PC-3 (cell line): ENCODE results near the gene PXDC1.

Experiments
- EZH2 ChIP-seq: fragments of 300-600 bp; sonication (generic); IDR thresholded peaks from one replicate; pipeline ENCODE4 v1.6.1; 2017; ENCODE audit warnings: antibody characterized with exemption, mild to moderate bottlenecking, low read length; ENCODE audit not compliant: unreplicated experiment
- TF ChIP-seq, protein P1 (sequence below): fragments of 300-600 bp; sonication (generic); conservative IDR thresholded peaks from 2 replicates; pipeline ENCODE4 v1.5.1; 2017; ENCODE audit warnings: antibody characterized with exemption, low read depth, mild to moderate bottlenecking, low read length

DNA sequence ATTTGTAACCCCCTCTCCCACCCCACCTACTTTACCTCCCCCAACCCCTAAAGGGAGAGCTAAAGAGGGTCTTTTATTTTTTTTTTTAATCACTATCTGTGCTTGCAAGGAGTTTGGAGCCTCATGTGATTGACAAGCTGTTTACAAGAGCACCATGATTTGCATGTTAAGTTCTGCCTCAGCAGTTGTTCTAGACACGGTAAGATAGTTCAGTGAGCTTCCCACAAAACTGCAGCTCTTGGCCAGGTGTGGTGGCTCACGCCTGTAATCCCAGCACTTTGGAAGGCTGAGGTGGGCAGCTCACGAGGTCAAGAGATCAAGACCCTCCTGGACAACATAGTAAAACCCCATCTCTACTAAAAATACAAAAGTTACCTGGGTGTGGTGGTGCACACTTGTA lies 5.0 kb upstream of the PXDC1 start:
- TF ChIP-seq, protein P1, sequence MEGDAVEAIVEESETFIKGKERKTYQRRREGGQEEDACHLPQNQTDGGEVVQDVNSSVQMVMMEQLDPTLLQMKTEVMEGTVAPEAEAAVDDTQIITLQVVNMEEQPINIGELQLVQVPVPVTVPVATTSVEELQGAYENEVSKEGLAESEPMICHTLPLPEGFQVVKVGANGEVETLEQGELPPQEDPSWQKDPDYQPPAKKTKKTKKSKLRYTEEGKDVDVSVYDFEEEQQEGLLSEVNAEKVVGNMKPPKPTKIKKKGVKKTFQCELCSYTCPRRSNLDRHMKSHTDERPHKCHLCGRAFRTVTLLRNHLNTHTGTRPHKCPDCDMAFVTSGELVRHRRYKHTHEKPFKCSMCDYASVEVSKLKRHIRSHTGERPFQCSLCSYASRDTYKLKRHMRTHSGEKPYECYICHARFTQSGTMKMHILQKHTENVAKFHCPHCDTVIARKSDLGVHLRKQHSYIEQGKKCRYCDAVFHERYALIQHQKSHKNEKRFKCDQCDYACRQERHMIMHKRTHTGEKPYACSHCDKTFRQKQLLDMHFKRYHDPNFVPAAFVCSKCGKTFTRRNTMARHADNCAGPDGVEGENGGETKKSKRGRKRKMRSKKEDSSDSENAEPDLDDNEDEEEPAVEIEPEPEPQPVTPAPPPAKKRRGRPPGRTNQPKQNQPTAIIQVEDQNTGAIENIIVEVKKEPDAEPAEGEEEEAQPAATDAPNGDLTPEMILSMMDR, result no peak
- no peak for TF ChIP-seq EZH2
